Measurements from ENCODE around the gene RAD51B.

The RAD51B gene

GRCh38 chr14:68767248-68767645, 947.7 kb downstream of the RAD51B start:
- TF ChIP-seq, protein P1, sequence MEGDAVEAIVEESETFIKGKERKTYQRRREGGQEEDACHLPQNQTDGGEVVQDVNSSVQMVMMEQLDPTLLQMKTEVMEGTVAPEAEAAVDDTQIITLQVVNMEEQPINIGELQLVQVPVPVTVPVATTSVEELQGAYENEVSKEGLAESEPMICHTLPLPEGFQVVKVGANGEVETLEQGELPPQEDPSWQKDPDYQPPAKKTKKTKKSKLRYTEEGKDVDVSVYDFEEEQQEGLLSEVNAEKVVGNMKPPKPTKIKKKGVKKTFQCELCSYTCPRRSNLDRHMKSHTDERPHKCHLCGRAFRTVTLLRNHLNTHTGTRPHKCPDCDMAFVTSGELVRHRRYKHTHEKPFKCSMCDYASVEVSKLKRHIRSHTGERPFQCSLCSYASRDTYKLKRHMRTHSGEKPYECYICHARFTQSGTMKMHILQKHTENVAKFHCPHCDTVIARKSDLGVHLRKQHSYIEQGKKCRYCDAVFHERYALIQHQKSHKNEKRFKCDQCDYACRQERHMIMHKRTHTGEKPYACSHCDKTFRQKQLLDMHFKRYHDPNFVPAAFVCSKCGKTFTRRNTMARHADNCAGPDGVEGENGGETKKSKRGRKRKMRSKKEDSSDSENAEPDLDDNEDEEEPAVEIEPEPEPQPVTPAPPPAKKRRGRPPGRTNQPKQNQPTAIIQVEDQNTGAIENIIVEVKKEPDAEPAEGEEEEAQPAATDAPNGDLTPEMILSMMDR (IDR thresholded peaks at IDR 0.05; ENCODE audit: borderline replicate concordance, insufficient read depth, low read depth, low read length): no peak
- H3K4me3 ChIP-seq (ENCODE audit: low read depth, low read length): no peak overlapping the region

DNA sequence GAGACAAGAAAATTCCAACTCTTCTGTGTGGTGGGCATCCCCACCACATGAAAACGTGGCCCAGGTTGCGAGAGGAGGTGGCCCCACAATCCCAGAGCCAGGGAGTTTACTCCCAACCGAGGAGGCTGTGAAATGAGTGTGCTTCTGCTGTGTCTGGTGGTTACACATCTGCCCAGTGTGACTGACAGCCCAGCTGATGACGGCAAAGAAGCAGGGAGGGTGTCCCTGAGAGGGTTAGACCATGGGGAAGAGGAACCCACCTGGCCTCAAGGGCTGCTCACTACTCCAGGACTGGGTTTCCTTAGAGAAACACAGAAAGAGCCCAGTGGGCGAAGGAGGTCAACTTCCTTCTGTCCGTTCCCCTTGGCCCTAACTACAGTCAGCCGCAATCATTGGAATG, 948.7 kb downstream of the RAD51B start:
- no peak overlapping the region for H3K4me3 ChIP-seq (ENCODE audit: low read depth, low read length)
- TF ChIP-seq, protein P1 (IDR thresholded peaks at IDR 0.05; ENCODE audit: borderline replicate concordance, insufficient read depth, low read depth, low read length): no peak

DNA sequence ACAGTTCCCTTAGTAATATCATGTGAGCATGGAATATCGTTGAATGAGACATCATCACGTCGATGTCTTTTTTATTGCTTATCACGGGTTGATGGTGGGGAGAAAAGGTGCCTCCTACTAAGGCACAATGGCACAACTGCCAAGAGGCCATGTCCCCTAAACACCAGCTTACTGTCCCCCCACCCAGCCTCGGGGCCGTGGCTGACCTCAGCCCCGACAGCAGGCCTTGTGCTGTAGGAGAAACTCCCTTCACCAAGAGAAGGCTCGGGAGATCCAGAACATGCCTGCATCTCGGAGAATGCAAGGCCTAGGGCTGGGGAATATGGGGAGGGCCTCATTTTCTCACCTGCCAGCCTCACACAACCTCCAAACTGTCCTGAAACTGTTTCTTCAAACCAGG, 950.5 kb downstream of the RAD51B start:
- no peak overlapping the region for H3K4me3 ChIP-seq (ENCODE audit: low read depth, low read length)
- TF ChIP-seq, protein P1 (IDR thresholded peaks at IDR 0.05; ENCODE audit: borderline replicate concordance, insufficient read depth, low read depth, low read length): no peak

DNA sequence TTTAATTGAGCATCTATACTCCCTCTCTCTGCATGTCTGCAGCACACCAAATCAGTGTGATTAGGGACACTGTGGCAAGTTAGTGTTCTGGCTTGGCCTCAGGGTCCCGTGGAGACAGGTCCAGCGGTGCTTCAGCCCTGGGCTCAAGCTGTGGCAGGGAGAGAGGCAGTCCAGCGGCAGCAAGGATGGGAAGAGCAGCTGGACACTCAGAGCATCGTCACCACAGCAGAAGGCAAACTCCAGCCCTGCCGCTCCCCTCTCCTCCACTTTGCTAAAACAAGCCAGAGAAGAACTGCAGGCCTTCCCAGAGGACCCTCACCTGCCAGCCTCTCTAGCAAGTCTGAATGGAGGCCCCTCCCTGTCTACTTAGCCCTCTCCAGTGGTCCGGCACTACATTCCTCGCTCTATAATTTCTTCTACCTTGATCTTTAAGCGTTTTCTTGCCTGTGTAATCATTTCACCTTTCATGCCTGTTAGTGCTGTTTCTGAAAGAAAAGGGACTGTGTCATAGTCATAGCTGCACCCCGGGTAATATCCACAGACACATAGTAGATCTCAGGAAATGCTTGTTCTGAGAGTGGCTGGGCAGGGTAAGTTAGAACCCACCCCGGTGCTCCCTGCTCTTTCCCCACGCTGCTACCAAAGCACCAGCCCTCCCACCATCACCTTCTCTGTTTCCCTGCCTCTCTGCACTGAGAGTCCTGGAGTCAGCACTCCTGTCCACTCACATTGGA, 951.1 kb downstream of the RAD51B start:
- H3K4me3 ChIP-seq (ENCODE audit: low read depth, low read length): no peak overlapping the region
- TF ChIP-seq, protein P1 (IDR thresholded peaks at IDR 0.05; ENCODE audit: borderline replicate concordance, insufficient read depth, low read depth, low read length): no peak

- H3K4me3 ChIP-seq (ENCODE audit: low read depth, low read length): no peak overlapping the region
- TF ChIP-seq, protein P1 (IDR thresholded peaks at IDR 0.05; ENCODE audit: borderline replicate concordance, insufficient read depth, low read depth, low read length): no peak
These were observed 952.1 kb downstream of the RAD51B start for GRCh38 chr14:68771631-68772030.

- no peak overlapping the region for H3K4me3 ChIP-seq (ENCODE audit: low read depth, low read length)
- TF ChIP-seq, protein P1 (IDR thresholded peaks at IDR 0.05; ENCODE audit: borderline replicate concordance, insufficient read depth, low read depth, low read length): no peak
These were observed 953.3 kb downstream of the RAD51B start for GRCh38 chr14:68772761-68773381.
